Transverse colon (tissue), 4 donors: ENCODE data around the gene PAQR7.

Experiments used
- CTCF ChIP-seq, 5 experiments: fragments of 200-600 bp in 3 of 5; fragments of 450-650 bp in 2 of 5; sonication (generic) in 3 of 5; IDR thresholded peaks; 1 replicate in 2 of 5; 2 replicates in 3 of 5; pipeline ENCODE4 v1.5.1; 2016 to 2017; ENCODE audit warnings: antibody characterized with exemption in 5 of 5, inconsistent platforms in 3 of 5, mild to moderate bottlenecking in 2 of 5, moderate library complexity in 1 of 5
- POLR2A ChIP-seq: fragments of 450-650 bp; IDR thresholded peaks from one replicate; pipeline ENCODE4 v1.6.1; 2016; ENCODE audit warnings: antibody characterized with exemption, mild to moderate bottlenecking, moderate library complexity
- POLR2AphosphoS5 ChIP-seq, 3 donors: sonication (generic); formaldehyde crosslinking; IDR thresholded peaks; one replicate each; pipeline ENCODE4 v1.6.1; 2016; ENCODE audit warnings: antibody characterized with exemption in 3 of 3

- TF ChIP-seq POLR2A (no peak), CTCF (IDR thresholded peaks at IDR 0.05) (no peak), POLR2AphosphoS5 (IDR thresholded peaks at IDR 0.05) (no peak)
Observed at GRCh38 chr1:25871704-25872494, 3.6 kb downstream of the PAQR7 start.
